GM12892 (cell line): ENCODE results near the gene LRP3.
"Not testable (repeated sequence)": the region's sequence is repeated elsewhere in the genome, so short reads cannot be mapped to it uniquely, and the experiment has no call there.

Source experiments
- DNase-seq: peaks from one replicate; pipeline ENCODE4 v3.0.0; 2011; ENCODE audit not compliant: insufficient read length
- FAIRE-seq: peaks from 2 replicates; lab custom pipeline; 2011; peaks lifted over from hg19 to GRCh38; lab: Jason Lieb, UNC
- POLR2A ChIP-seq: IDR thresholded peaks from 2 replicates; pipeline ENCODE4 v1.6.1; 2011; ENCODE audit warnings: low read depth, low read length, control low read depth
- POLR2AphosphoS5 ChIP-seq: IDR thresholded peaks from 2 replicates; pipeline ENCODE4 v1.6.1; 2011; ENCODE audit warnings: low read depth, low read length, control low read depth
- TAF1 ChIP-seq: IDR thresholded peaks from 2 replicates; pipeline ENCODE4 v1.6.1; 2011; ENCODE audit warnings: low read depth, mild to moderate bottlenecking, control low read depth, low read length, borderline replicate concordance

Gene LRP3

DNA sequence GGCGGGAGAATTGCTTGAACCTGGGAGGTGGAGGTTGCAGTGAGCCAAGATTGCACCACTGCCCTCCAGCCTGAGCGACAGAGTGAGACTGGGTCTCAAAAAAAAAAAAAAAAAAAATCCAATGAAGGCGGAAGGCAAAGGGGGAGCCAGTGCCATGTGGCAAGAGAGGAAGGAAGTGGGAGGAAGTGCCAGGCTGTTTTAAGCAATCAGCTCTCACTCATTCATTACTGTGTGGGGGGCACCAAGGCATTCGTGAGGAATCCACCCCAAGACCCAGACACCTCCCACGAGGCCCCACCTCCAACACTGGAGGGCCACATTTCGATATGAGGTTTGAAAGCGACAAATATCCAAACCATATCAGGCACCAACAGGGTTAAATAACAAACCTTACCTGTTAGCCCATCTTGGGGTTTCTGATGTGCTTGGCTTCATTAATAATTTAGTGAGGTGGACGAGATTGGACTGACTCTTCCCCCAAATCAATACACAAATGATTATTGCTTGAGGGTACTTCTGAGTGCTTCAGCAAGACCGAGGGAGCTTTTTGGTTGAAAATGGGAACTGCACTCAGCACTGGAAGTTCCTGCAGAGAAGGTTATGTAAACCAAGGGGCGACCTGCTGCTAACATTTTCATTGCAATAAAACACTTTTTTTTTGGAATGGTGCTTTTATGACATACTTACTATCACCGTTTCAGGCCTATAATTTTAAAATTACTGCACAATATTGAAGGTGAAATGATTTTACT lies 7.5 kb upstream of the LRP3 start:
- FAIRE-seq (no peak), DNase-seq (no peak)
- TF ChIP-seq POLR2A = no peak
- TF ChIP-seq TAF1 = no peak
- no peak for TF ChIP-seq POLR2AphosphoS5

DNA sequence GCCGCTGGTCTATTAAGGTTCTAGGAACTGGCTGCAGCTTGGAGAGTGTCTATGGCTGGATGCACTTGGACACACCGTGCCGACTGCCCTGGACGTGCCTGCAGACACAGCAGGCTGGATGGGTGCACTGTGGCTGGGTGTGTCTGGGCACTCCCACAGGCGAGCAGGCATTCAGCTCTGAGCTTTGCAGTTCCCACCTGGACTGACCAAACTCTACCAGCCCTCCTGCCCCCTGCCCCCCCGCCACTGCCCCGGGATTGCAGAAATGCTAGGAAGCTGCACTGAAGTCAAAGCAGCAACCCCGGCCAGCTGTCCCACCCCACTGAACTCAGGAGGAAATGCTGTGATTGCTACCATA lies 7.0 kb upstream of the LRP3 start:
- FAIRE-seq (no peak), DNase-seq (no peak)
- TF ChIP-seq POLR2A (no peak), POLR2AphosphoS5 (no peak), TAF1 (no peak)

DNA sequence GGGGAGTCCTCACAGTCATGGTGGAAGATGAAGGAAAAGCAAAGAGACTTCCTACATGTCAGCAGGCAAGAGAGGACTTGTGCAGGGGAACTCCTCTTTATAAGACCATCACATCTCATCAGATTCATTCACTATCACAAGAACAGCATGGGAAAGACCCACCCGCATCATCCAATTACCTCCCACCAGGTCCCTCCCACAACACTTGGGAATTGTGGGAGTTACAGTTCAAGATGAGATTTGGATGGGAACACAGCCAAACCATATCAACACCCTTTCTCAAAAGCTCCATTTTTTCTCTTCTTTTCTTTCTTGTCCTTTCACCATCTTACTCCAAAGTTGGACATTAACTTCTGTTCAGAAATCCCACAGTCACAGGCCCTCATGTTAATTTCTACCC lies 4.7 kb upstream of the LRP3 start:
- FAIRE-seq (no peak), DNase-seq (no peak)
- no peak for TF ChIP-seq TAF1
- TF ChIP-seq POLR2AphosphoS5 = no peak
- no peak for TF ChIP-seq POLR2A

DNA sequence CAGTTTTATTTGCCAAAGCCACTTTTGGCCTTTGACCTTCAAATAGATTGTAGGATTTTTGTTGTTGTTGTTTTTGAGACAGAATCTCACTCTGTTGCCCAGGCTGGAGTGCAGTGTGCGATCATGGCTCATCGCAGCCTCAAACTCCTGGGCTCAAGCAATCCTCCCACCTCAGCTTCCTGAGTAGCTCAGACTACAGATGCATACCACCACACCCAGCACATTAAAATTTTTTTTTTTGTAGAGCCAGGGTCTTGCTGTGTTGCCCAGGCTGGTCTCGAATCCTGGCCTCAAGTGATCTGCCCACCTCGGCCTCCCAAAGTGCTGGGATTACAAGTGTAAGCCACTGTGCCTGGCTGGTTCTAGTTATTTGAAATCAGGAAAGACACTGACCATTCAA lies 3.0 kb upstream of the LRP3 start:
- not testable (repeated sequence) for DNase-seq, FAIRE-seq

DNA sequence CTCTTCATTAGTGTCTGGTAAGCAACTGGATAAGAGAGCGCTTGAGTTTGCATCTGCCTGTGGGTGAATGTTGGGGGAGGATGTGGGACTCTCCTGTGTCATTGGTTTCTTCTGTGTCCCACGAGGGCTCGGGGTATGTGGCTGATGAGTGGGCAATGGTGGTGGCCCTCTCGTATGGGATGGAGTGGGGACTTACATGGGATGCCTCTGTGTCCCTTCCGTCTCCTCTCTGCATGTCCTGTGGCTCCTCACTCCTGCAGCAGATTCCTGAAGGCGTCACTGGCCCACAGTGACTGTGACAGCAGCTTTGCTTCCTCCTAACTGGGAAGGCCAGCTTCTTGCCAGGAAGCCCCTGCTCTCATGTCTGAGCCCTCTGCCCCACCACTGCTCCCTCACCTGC lies 2.6 kb upstream of the LRP3 start:
- TF ChIP-seq POLR2AphosphoS5 (no peak), POLR2A (no peak), TAF1 (no peak)
- DNase-seq = no peak
- FAIRE-seq = no peak

DNA sequence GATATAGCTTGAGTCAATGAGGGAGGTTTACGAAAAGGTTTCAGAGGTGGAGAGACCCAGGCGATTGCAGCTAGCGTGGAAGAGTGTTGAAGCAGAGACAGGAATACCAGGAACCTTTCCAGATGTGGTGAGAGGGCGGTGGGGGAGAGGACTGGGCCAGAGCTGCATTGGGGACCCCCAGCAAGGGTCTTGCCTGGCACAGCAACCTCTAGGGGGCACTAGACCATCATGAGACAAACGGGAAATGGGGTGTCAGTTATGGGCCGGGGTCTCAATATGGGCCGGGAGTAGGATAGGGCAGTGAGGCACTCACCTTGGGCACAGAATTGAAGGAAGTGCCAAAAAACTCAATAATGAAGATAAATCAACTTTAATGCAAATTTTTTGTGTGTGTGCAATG lies 2.1 kb upstream of the LRP3 start:
- FAIRE-seq (no peak), DNase-seq (no peak)
- no peak for TF ChIP-seq TAF1
- TF ChIP-seq POLR2A = no peak
- no peak for TF ChIP-seq POLR2AphosphoS5

DNA sequence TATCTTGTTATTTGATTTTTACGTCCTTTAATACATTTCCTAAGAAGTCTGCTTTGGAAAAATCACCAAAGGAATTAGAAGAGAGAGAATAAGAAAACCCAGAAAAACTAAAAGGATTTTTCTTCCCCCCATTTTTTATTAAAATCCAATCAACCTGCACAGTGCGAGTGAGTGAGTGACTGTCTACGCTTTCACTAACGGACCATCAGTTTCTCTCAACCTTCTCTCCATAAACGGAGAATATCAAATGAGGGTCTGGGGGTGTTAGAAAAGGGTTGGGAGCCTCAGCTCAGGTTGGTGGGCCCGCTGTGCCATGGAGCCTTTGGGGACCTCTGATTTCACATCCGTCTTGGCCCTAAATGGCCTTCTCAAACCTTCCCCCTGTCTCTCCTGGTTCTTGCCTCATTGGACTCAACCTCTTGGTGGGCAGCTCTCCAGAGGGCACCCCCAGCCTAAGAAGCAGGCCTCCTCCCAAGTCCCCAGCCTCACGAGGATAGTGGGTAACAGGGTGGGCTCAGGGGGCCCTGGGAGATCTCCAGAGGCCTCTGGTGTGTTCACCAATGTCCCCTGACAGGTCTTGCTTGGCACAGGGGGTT lies 763 bp upstream of the LRP3 start:
- FAIRE-seq (no peak), DNase-seq (peak; percentile 5)
- no peak for TF ChIP-seq POLR2A
- no peak for TF ChIP-seq POLR2AphosphoS5
- no peak for TF ChIP-seq TAF1

DNA sequence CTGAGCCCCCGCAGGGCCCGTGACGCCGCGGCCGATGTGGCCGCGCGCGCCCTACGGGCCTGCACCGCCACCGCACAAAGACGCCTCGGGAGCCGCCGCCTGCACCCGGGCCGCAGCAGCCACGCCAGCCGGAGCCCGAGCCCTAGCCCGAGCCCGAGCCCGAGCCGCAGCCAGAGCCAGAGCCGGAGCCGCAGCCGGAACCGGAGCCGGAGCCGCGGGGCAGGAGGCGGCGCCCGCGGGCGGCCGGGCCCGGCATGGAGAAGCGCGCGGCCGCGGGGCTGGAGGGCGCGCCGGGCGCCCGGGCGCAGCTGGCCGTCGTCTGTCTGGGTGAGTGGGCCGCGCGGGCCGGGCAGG lies 379 bp downstream of the LRP3 start:
- DNase-seq (no peak), FAIRE-seq (no peak)
- TF ChIP-seq POLR2AphosphoS5 = no peak
- TF ChIP-seq POLR2A = no peak
- TF ChIP-seq TAF1 = no peak

DNA sequence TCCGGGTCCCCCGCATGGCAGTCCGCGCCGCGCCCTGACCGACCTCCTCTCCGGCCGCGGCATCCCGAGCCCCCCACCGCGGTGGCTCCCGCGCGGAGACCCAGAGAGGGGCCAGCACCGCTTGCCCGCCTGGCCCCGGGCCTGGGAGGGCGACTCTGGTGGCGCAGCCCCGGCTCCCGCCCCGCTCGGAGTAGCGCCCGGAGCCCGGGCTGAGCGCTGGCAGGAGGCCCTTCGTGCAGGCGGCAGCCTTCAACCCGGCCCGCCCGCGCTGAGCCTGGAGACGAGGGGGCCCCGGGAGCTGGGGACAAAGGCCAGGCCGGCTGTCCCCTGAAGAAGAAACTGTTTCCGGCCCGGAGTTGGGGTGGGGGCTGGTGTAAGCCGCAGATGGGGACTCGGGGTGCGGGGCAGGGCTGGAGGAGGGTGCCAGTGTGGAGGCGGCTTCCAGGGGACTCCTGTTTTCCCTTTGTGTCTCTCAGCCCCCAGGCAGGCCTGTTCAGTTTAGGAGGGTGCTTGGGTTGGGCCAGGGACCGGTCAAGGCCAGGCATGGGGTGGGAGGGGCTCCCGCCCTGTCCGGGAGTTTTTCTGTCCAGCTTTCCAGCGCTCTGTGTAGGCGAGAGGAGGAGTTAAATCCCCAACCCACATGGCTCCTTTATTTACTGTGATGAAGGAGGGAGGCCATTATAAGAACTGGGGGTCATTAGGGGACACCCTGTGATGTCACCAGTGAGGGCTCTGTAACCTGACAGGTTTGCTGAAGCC lies 935 bp downstream of the LRP3 start:
- peak; percentile 14 for DNase-seq
- no peak for FAIRE-seq
- TF ChIP-seq POLR2A (no peak), POLR2AphosphoS5 (no peak), TAF1 (no peak)

DNA sequence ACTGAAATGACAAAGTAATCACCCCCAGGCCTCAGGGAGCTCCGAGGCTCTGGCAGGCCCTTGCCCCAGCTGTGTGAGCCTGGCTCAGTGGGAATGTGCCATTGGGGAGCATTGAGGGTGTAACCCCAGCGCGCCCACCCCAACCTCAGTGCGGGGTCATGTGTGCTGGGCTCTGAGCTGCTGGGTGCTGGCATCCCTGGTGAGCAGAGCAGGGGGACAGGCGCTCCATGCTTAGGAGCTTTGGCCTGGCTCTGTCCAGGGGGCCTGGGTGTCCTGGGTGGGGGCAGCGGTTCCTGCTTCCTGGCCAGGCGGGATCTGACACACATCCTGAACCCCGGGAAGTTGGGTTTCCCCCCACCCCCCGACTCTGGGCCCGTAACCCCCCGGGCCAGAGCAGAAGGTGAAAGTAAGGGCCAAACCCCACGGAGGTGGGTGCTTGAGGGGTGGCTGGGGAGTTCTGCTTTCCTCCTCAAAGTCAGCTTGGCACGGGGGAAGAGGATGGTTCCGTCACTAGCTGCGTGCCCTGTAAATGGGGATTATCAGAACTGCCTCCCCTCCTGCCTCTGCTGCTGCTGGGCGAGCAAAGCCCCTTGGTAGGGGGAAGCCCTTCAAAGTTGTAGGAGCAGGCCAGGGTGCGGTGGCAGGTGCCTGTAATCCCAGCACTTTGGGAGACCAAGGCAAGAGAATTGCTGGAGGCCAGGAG lies 1.7 kb downstream of the LRP3 start:
- peak; percentile 5 for DNase-seq
- FAIRE-seq = no peak
- TF ChIP-seq POLR2A = no peak
- TF ChIP-seq TAF1 = no peak
- no peak for TF ChIP-seq POLR2AphosphoS5

DNA sequence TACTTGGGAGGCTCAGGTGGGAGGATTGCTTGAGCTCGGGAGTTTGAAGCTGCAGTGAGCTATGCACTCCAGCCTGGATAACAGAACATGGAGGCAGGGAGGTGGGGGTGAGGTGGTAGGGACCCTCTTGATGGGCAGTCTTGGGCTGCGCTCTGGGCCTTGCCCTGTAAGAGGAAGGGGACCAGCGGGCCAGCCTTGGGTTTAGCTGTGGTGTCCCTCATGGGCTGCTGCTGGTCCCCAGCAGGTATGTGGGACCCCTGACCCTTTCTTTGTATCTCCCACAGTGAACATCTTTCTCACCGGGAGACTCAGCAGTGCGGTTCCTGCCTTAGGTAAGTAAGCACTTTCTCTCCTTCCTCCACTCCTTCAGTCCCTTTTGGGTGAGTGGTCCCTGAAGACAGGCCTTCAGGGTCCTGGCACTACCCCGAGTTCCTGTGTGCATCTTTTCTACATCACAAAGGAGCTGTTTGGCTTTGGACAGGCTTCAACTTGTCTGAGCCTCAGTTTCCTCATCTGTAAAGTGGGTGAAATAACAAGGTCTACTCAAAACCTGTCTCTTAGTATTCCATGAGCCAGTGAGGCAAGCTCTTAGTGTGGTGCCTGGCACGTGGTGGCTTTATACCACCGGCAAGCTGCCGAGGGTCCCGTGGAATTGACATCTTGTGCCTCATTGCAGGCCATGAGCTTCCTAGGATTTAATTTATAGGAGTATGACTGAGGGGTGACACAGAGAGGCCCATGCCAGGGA lies 2.5 kb downstream of the LRP3 start:
- no peak for DNase-seq
- no peak for TF ChIP-seq POLR2A
- TF ChIP-seq POLR2AphosphoS5 = no peak
- TF ChIP-seq TAF1 = no peak
- FAIRE-seq = no peak
